HG03354 (cell line): ENCODE results near the gene IL32.

Source experiments
- ATAC-seq: cut with Tn5 transposase; IDR thresholded peaks from one replicate; pipeline ENCODE4 v1.9.1; 2021; ENCODE audit warnings: mild to moderate bottlenecking; ENCODE audit not compliant: unreplicated experiment, poor library complexity, severe bottlenecking

The IL32 gene

DNA sequence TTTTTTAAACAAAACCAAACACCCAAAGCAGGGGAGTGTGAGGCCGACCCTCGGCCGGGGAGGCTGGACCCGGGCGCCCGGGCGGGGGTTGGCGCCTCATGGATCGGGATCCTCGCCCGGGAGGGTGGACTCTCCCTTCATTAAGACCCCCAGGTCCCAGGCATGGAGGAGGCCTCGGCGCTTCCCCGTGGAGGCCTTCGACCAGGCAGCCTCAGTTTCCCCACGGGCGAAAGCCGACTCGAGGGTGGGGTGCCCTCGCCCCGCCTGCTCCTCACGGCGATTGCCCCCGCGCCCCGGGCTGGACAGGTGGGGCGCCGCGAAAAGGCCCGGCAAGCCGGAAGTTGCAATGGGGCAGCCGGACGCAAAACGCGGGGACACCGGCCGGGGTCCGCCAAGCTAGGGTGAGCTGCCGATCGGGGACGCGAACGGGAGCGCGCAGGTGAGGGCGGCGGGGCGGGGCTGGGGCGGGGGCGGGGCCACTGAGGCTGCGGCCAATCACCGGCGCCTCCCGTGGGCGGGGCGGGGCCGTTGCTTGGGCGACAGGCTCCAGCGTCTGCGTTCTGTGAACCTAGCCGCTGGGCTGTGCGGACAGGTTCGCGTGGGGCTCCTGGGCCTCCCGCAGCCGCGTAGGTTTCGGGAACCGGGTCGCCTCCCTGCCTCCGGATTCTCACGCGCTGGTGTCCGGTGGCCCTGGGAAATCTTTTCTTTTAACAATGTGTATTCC lies 40.9 kb downstream of the IL32 start:
- ATAC-seq, result peak; percentile 79

DNA sequence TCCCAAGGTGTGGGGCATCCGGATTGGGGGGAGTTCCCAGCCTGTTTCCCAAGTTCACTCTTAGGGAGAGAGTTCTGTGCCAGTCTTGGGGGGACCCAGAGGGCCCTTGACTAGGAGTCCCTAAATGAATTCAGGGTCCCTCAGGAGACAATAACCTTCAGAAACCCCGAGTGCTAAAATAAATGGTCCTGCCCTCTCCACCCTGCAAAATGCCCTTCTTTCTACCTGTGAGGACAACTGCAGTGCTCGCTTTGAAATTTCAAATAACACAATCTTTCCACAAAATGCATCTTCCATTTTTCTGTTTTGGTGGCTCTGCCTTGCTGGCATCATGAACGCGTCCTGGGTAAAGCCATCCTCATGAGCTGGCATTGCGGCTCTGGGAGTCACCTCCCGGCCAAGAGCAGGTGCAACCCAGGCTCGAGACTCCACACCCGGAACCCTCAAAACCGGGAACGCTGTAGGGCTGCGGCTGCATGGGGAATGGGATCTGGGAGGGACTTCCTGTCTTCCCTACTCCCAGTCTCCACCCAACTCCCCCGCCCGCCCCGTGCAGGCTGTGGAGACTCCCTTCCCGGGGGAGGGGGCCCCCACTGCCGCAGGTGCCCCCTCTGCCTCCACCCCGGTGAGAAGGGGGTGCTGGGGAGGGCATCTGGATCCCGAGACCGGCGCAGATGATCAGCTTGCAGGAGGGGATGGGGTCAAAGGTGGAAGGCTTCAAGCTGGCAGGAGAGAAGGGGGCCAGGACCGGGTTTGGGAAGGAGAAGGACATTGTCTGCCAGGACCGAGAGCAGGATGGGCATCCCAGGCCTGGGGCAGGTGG lies 46.8 kb downstream of the IL32 start, which contains the start of gene ZNF205:
Gene ZNF205 (plus strand): TSS at position 529 of the 823 bp plus-strand sequence. CDS start 845 bp downstream, outside the sequence.
- ATAC-seq, result no peak

DNA sequence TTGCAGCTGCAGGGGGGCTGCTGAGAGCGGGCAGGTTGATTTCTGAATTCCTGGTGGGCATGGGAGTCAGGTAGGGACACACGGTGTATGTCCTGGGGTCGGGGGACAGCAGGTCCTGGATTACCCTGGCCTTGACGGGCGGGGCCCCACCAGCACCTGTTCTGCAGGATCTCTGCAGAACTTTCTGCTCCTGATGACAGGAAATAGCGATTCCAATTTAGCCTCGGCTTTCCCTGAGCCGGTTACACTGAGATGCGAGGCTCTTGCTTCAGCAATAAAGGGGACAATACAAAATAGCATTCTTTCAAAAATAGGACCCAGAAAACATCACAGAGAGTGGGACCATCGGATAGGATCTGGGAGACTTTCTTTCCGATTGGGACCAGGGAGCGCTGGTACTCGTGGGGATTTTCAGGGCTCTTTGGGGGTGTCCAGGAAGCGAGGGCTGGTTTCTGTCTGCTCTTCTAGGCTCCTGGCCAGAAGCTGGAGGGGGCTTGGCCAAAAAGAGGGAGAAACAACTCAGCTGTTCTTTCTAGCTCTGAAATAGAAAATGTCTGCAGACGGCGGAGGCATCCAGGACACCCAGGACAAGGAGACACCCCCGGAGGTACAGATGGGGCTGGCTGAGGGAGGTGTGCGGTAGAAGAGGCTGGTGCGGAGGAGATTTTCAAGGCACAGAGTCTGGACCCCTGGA lies 47.6 kb downstream of the IL32 start:
- ATAC-seq, result no peak

DNA sequence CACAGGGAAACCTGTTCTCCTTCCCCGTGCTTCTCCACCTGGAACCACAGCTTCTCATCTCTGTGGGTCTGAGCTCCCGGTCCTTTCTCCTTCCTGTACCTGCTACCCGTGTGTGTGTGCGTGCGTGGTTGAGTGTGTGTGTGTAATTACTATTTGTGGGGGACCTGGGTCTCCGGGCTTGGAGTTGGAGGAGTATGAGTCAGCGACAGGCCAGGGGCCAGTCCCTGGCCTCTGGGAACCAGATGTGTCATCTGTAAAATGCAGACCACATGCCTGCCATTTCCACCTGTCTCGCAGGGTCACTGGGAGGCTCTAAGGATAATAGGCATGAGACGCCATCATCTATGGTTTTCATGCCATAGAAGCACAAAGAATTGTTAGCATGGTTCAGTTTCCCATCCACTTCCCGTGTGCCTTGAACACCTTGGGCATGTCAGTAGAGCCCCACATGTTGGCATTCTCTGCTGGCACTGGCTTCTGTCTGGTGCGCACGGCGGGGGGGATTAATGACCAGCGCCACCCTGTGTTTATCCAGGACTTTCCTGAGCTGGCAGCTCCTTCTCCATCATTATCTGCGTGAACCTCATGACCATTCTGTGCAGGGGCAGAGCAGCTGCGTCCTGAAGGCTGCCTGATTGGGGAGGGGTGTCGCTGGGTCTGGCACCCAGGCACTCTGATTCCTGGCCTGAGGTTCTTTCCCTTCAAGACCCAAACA lies 48.5 kb downstream of the IL32 start:
- ATAC-seq, result no peak

DNA sequence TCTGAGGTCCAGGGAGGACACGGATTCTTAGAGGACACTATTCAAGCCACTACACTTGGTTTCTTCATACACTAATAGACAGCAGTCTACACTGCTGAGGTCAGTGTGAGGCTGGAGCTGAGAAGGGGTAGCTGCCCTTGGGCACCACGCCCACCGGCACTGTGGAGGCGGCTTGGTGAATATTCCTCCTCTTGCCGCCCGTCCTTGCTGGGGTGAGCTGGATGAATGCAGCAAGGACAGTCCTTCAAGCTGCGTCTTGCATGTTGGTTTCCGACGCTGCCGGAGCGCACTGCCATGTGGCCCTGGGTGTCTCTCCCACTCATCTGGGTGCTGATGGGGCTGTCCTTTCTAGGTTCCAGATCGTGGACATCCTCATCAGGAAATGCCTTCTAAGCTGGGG lies 49.6 kb downstream of the IL32 start:
- no peak for ATAC-seq

DNA sequence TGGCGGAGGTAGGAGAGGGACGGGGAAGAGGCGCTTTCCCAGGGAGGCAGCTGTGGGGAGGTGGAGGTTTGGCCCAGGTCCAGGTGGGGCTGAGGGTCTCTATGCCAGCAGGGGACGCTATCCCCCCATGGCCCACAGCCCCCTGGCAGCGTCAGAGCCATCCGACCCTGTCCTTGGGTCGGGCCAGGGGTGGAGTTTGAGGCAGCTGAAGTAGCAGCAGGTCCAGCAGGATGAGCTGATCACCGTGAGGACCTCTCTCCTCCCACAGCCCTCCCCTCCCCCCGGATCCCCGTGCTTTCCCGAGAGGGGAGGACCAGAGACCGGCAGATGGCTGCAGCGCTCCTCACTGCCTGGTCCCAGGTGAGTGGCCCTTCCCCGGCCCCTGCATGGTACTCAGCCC lies 50.1 kb downstream of the IL32 start:
- no peak for ATAC-seq

DNA sequence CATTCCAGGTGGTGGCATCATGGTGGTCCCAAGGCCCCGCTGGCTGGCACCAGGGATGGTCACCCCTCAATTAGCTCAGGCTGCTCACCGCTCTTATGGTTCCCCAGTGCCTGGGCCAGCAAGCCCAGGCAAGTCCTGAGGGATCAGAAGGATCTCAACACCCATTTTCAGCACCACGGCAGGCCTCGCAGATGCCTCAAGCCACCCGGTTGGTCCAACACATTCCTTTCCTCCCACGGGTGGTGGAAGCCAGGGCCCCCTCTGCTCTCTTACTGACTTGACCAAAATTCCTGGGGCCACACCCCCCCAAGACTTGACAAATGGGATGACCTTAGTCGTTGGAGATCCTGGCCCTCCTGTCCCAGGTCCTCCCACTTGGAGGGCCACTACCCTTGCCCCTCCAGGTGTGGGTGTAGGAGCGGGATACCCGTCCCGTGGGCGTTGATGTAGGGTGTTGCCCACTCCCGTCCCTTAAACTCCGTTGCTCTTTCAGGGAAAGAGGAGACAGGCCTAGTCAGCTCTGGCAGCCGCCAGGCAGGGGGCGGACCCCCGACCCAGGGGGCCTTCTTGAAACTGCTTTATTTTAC lies 52.9 kb downstream of the IL32 start:
- ATAC-seq, result no peak

DNA sequence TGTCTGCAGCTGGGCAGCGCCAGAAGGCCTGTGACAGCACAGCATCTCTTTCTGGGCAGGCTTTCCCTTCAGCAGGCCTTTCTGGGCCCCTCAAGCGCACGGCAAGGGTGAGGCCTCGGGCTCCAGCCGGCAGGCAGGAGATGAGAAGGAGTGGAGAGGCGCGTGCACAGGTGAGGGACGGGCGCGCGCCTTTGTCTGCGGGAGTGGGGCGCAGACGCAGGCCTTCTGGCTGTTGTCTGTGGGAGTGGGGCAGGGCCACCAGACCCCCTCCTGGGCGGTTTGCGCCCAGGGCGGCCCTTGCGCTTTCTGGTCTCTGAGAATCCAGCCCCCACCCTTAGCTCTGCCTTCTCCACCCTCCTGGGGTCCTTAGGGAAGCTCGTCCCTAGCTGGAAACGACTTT lies 53.4 kb downstream of the IL32 start:
- ATAC-seq, result no peak
